Sigmoid colon (tissue), 4 donors: ENCODE results near the gene ZNF670.

Source experiments
- EP300 ChIP-seq, 4 donors: sonication (generic); formaldehyde crosslinking; IDR thresholded peaks; one replicate each; pipeline ENCODE4 v1.6.1; 2017; ENCODE audit warnings: antibody characterized with exemption in 4 of 4
- POLR2A ChIP-seq, 2 donors: fragments of 450-650 bp; IDR thresholded peaks; one replicate each; pipeline ENCODE4 v1.6.1; 2016; ENCODE audit warnings: antibody characterized with exemption in 2 of 2, mild to moderate bottlenecking in 2 of 2, moderate library complexity in 2 of 2
- POLR2AphosphoS5 ChIP-seq, 4 donors: sonication (generic); formaldehyde crosslinking; IDR thresholded peaks; one replicate each; pipeline ENCODE4 v1.6.1; 2017; ENCODE audit warnings: antibody characterized with exemption in 4 of 4
- TF ChIP-seq, protein P1 (sequence below), 4 experiments: fragments of 450-650 bp in 3 of 4; fragments of 200-600 bp in 1 of 4; IDR thresholded peaks; one replicate each; pipeline ENCODE4 v1.5.1; 2016 to 2019; ENCODE audit warnings: antibody characterized with exemption in 4 of 4, mild to moderate bottlenecking in 3 of 4, moderate library complexity in 2 of 4

DNA sequence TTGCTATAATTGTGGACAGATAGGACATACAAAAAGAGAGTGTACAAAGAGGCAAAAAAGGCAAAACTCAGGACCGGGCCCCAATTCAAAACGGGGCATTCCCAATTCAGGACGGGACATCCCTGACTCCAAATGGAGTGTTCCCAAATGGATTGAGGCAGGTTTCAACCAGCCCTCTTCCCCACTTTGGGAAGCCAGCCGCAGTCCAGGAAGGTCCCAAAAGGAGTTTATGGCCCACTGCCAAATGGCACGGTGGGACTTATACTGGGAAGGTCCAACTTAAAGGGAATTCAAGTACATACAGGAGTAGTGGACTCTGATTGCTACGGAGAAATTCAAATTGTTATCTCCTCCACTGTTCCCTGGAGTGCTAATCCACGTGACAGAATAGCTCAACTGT, 29.1 kb upstream of the ZNF670 start:
- TF ChIP-seq, protein P1, sequence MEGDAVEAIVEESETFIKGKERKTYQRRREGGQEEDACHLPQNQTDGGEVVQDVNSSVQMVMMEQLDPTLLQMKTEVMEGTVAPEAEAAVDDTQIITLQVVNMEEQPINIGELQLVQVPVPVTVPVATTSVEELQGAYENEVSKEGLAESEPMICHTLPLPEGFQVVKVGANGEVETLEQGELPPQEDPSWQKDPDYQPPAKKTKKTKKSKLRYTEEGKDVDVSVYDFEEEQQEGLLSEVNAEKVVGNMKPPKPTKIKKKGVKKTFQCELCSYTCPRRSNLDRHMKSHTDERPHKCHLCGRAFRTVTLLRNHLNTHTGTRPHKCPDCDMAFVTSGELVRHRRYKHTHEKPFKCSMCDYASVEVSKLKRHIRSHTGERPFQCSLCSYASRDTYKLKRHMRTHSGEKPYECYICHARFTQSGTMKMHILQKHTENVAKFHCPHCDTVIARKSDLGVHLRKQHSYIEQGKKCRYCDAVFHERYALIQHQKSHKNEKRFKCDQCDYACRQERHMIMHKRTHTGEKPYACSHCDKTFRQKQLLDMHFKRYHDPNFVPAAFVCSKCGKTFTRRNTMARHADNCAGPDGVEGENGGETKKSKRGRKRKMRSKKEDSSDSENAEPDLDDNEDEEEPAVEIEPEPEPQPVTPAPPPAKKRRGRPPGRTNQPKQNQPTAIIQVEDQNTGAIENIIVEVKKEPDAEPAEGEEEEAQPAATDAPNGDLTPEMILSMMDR (IDR thresholded peaks at IDR 0.05), result no peak
- TF ChIP-seq POLR2AphosphoS5 (IDR thresholded peaks at IDR 0.05) (no peak), EP300 (IDR thresholded peaks at IDR 0.05) (no peak), POLR2A (IDR thresholded peaks at IDR 0.05) (no peak)
